Fibroblast of the aortic adventitia (primary cell): ENCODE results near the gene KCNH1. TPM values are rescaled to one million over a fixed set of nuclear protein-coding genes. Genes with fewer than 3 reads are reported as not detected.

ENCODE experiments used
- DNase-seq: peaks from one replicate; pipeline ENCODE4 v3.0.0-alpha.2; 2010; ENCODE audit warnings: low read depth
- H3K4me3 ChIP-seq: 2 replicates; pipeline ENCODE4 v1.5.1; 2011; ENCODE audit warnings: low read depth, mild to moderate bottlenecking, control low read depth, low read length, moderate library complexity
- CTCF ChIP-seq: IDR thresholded peaks from 2 replicates; pipeline ENCODE4 v1.5.1; 2011; ENCODE audit warnings: mild to moderate bottlenecking, low read length, control low read depth, inconsistent platforms; ENCODE audit not compliant: insufficient read depth
- total RNA-seq: library from RNA; depleted of rRNA; stranded (reverse); fragments of >200 nt; gene quantifications from 2 replicates; pipeline ENCODE4 v1.2.3, GENCODE V29; 2012; ENCODE audit warnings: low replicate concordance

The KCNH1 gene
- total RNA-seq, 1 donor, result not detected

- no peak overlapping the region for H3K4me3 ChIP-seq
- TF ChIP-seq CTCF, result no peak
- no peak for DNase-seq
Observed at GRCh38 chr1:210905365-210905904, 228.5 kb downstream of the KCNH1 start.

DNA sequence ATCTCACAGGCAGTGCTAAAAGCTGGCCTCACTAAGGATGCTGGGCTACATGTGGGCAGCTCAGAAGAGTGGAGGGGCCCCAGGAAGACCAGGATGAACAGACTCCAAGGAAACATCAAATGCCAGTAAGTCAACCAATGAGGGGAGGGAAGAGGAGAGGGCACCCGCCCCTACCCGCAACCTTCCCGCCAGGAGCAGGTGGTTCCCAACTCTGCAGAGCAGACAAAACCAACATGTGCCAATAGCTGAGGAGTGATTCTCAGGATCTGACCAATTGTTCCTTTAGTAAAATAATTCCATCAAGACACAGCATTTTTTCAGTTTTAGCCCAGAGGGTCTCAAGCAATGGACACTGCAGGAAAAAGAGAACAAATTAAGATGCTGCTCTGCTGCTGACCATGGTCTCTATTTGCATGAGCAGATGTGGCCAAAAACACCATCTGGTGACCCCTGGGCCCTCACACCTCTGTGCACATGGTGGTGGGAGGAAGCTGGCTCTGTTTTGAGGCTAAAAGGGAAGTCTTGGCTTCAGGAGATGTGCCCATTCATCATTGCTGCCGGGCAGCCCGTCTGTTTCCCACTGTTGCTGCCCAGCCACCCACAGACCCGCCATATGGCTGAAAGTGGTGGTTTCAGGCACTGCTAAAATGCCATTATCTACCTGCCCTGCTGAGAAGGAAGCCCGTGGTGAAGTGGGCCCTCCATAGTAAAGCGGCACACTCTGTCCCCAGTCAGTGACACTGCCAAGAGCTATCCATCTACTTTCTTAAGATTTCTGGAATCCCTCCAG, 231.8 kb downstream of the KCNH1 start:
- H3K4me3 ChIP-seq, result no peak overlapping the region
- TF ChIP-seq CTCF, result no peak
- DNase-seq, result no peak

DNA sequence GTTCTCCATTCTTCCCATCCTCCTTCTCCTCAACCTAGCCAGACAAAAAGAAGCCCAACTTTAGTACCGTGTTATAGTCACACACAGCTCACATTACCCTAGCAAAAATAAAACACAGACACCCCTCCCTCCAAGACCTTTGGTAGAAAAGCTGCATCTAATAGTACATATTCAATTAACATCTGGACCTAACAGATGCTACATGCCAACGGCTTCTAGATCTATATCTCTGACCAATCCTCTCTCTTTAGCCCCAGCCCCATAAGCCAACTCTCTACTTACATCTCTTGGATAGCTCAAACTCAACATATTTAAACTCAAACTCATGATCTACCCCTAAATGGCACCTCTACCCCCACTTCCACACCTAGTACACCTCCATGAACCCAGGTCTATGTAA, 233.1 kb downstream of the KCNH1 start:
- H3K4me3 ChIP-seq, result no peak overlapping the region
- DNase-seq, result no peak
- TF ChIP-seq CTCF, result no peak

DNA sequence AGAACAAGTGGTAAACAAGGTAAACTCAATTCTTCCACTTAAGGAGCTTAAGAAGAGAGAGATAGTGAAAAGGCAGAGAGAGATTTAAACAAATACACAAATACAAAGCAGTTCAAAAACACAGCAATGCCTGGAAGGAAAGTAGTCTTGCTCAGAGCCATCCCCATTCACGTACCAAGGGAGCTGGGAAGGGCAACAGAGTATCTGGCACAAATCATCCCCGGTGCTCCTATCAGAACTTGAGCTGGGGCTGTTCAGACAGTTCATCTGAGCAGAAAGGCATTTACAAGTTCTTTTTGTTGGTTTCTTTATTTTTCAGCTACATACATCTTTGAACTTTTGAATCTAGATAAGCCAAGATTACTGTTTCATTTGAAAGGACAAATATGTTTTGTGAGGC, 233.9 kb downstream of the KCNH1 start:
- H3K4me3 ChIP-seq, result no peak overlapping the region
- no peak for TF ChIP-seq CTCF
- DNase-seq, result no peak

- DNase-seq, result no peak
- no peak for TF ChIP-seq CTCF
- H3K4me3 ChIP-seq, result no peak overlapping the region
Observed at GRCh38 chr1:210899676-210900075, 234.3 kb downstream of the KCNH1 start.

DNA sequence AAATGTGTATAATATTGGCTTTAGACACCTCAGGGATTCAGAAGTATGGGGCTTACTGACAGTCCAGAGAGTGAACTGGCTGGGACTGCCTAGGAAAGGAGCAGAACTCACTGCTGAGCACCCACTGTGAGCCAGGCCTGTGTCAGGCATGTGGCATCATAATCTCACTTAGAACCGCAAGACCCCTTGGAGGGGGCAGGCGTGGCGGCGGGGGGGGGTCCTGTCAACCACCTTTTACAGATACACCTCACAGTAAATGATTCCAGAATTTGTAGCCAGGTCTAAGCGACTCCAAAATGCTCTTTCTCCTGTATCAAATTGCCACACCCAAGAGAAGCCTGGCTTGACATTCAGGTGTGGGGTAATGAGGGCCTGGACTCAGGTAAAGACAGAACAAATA, 235.5 kb downstream of the KCNH1 start:
- no peak for DNase-seq
- TF ChIP-seq CTCF, result no peak

DNA sequence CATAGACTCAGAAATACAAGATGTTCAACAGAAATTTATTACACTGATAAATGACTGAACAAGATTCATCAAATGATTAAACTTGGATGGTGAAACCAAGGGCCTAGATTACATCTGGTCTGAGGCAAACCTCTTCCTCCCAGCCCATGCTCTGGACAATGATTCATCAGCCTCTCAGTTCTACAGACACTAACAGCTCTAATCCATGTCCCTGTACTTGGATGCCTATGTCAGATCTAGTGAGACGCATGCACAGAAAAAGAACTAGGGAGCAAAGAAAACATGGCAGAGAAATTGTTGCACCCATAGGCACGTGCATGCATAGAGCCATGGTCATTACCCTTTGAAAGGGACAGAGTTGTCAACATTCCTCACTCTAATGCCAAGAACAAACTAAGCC, 250.1 kb downstream of the KCNH1 start:
- H3K4me3 ChIP-seq, result no peak overlapping the region
- no peak for TF ChIP-seq CTCF
- DNase-seq, result no peak

More for the DNA sequence above, 235.5 kb downstream of the KCNH1 start:
- H3K4me3 ChIP-seq, result no peak overlapping the region
